GM19099 (cell line): ENCODE data around the gene GTPBP3.

ENCODE experiments used
- POLR2A ChIP-seq: IDR thresholded peaks from 3 replicates; pipeline ENCODE4 v1.6.1; 2011; ENCODE audit warnings: low read depth; ENCODE audit not compliant: insufficient read length; ENCODE audit errors: extremely low read depth

Gene GTPBP3

GRCh38 chr19:17305517-17306284, 31.7 kb upstream of the GTPBP3 start, which contains the start of gene MRPL34:
Gene MRPL34 (plus strand): TSS chr19:17305872. CDS start chr19:17305893, 21 bp downstream.
- peak; percentile 72 for TF ChIP-seq POLR2A

- no peak for TF ChIP-seq POLR2A
These were observed 31.1 kb upstream of the GTPBP3 start for GRCh38 chr19:17306285-17306714.

DNA sequence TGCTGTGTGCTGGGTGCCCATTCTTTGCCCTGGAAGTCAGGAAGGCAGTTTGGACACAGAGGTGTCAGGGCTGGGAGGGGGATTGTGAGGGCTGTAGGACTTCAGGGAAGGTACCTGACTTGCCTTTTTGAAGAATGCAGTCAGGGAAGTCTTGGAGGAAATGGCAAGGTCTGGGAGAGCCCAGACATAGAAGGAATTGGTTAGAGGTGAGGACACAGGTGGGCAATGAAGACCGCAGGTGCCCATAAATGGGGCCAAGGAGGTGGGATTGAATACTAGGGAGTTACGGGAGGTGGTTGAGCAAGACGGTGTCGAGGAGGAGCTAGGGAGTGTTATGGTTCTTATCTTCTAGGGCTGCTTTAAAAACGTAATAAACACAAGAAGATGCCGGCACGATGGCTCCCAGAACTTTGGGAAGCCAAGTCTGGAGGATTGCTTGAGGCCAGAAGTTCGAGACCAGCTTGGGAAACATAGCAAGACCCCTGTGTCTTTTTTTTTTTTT, 29.4 kb upstream of the GTPBP3 start:
- TF ChIP-seq POLR2A: no peak

DNA sequence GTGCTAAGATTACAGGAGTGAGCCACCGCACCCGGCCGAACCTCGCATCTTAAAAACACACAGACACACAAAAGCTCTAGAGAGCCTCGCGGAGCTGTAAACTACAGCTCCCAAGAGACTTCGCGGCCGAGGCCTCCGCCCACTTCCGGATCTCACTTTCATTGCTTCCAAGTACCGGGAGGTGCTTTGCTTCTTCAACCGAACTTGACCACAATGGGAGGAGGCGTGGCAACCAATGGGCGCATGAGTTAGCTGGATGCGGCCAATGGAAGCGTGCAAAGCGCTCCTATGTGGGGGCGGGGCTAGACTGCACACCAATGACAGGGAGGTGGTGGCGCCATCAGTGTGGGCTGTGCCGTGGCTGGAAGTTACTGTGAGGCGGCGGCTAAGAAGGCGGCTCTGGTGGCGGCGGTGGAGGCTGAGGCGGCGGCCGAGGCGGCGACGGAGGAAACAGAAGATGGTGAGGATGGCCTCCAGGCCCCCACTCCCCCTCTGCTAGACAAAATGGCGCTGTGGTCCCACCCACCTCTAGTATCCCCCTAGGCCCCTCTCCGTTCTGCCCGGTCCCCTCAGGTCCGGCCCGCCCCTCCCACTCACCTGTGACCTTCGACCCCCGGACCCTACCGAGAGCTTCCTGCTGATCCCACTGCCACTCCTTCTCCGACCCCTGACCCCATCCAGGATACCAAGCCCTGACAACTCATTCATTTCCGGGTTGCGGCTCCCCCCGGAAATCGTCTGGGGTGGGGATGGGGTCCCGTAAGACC, 28.0 kb upstream of the GTPBP3 start, which contains the start of gene DDA1:
Gene DDA1 (plus strand): TSS at position 366 of the 767 bp plus-strand sequence. CDS start 92 bp downstream, at position 458.
- TF ChIP-seq POLR2A: peak; percentile 74

DNA sequence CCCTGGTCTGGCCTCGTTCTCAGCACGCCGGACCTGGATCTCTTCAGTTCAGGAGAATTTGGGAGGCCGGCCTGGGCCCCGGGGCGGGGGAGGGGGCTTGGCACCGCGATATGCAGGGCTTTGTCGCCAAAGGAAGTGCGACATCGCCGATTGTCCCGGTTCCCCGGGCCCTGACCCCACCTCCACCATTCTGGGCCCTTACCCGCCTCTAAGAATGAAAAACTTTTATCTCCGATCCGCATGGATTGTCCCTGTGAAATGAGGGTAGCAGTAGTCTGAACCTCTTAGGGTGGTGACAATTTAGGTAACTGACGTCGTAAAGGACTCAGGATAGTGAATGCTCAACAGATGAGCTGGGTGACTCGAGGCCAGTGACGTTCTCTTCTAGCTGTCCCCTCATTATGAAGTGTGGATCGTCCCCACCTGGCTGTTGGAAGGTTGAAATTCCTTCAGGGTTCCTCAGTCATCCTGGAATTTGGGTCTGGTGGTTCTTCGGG, 27.3 kb upstream of the GTPBP3 start:
- TF ChIP-seq POLR2A: no peak

DNA sequence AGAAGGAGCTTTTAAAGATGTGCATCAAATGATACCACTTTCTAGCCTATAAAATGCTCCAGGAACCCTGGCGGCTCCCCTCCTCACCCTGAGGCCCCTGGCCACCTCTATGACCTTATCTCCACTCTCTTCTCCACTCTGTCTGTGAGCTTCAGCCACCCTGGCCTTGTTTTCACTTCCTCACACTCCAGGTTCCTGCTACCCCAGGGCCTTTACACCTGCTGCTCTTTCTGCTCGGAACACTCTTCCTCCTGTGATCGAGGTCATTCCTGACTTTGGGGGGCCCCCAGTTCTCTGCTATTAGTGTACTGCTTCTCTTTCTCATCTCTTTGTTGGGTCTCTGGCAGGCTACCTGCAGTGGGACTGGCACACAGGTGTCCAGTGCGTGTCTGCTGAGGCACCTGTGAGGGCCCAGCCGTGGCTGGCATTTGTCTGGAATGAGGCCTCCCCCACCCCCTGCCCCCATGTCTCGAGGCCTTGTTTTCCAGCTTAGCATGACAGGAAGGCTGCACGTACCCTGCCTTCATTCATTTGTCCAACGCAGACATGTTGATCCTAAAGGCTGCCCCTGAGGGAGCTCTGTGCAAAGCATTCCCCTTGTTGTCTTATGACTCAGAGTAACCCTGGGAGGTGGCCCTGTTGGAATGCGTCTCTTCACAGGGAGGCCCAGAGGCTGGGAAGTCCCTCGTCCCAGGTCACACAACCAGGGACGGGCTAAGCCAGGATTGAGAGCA, 25.7 kb upstream of the GTPBP3 start:
- TF ChIP-seq POLR2A: no peak

- TF ChIP-seq POLR2A: no peak
These were observed 24.9 kb upstream of the GTPBP3 start for GRCh38 chr19:17312189-17313113.

DNA sequence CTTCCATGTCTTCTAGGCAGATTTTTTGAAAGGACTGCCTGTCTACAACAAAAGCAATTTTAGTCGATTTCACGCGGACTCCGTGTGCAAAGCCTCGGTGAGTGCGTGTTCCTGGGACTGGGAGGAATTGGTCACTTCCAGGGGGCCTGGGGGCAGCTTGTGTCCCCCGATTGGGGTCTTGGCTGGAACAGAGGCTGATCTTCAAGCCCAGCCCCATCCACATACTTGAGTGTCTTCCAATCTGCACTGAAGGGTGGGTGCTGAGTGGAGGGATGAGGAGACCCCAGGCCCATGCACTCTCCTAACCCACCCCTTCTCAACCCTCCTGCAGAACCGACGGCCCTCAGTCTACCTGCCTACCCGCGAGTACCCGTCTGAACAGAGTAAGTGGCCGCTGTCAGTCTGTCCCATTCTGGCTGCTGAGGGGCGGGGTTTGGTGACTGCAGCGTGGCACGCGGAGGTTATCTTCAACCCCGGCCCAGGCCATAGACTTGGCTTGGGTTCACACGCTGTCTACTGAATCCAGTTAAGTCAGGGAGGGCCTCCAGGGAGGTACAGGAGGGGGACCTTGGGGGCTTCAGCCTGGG, 23.3 kb upstream of the GTPBP3 start:
- no peak for TF ChIP-seq POLR2A

DNA sequence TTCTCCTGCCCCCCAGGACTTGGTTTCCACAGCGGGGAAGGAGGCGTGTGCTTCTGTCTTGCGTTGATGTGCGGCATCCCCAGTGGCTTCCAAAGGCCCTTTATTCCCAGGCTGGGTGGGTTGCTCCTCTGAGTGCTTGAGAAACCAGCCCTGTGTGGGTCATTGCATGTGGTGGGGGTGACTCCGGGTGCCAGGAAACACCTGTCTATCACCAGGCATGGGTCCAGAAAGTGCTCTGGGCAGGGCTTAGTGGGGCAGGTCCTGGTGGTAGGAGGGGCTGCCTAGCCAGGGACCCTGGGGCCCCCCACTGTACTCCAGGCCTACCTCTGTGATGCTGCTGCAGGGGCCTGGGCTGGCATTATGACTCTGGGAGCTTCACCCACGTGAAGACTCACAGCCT, 18.4 kb upstream of the GTPBP3 start:
- no peak for TF ChIP-seq POLR2A

GRCh38 chr19:17319473-17320238, 17.7 kb upstream of the GTPBP3 start:
- TF ChIP-seq POLR2A: no peak

DNA sequence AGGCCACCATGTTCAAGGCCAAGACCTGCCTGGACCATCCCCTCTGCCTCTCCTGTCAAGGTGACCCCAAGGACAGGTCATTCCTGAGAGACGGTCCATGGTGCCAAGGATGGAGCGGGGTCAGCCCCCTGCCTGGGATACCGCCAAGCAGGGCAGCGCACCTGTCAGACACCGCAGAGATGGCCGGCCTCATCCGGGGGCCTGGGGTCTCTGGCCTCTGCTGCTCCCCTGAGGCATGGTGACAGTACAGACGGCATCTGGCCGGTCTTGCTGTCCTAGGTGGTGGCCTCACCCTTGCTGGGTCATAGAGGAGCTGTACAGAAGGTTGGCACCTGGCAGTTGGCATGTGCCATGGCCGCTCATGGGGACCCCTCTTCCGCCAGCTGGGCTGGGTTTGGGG, 16.9 kb upstream of the GTPBP3 start:
- no peak for TF ChIP-seq POLR2A

GRCh38 chr19:17321655-17322489, 15.5 kb upstream of the GTPBP3 start:
- no peak for TF ChIP-seq POLR2A

- TF ChIP-seq POLR2A: no peak
These were observed 14.5 kb upstream of the GTPBP3 start for GRCh38 chr19:17322854-17323253.
